Measurements from ENCODE around the gene ZNF438. TPM values are rescaled to one million over a fixed set of nuclear protein-coding genes. Genes with fewer than 3 reads are reported as not detected.

Gene ZNF438
- total RNA-seq, 2 donors from 2014 or later: 2.6 to 2.9 TPM

GRCh38 chr10:30828680-30829079 is 203.0 kb downstream of the ZNF438 start:
- no peaks in the 10 kb centered on the region for H3K36me3 ChIP-seq (replicated peaks in 1 of 2; ENCODE audit: insufficient read depth in 1 of 2, low read depth in 2 of 2)
- no peak for DNase-seq
- ATAC-seq: no peak
- no peaks in the 10 kb centered on the region for H3K9me3 ChIP-seq
- TF ChIP-seq, protein P1, sequence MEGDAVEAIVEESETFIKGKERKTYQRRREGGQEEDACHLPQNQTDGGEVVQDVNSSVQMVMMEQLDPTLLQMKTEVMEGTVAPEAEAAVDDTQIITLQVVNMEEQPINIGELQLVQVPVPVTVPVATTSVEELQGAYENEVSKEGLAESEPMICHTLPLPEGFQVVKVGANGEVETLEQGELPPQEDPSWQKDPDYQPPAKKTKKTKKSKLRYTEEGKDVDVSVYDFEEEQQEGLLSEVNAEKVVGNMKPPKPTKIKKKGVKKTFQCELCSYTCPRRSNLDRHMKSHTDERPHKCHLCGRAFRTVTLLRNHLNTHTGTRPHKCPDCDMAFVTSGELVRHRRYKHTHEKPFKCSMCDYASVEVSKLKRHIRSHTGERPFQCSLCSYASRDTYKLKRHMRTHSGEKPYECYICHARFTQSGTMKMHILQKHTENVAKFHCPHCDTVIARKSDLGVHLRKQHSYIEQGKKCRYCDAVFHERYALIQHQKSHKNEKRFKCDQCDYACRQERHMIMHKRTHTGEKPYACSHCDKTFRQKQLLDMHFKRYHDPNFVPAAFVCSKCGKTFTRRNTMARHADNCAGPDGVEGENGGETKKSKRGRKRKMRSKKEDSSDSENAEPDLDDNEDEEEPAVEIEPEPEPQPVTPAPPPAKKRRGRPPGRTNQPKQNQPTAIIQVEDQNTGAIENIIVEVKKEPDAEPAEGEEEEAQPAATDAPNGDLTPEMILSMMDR (IDR thresholded peaks at IDR 0.05): no peak
- no peak for TF ChIP-seq POLR2A (IDR thresholded peaks at IDR 0.05)
- no peak overlapping the region for H3K4me3 ChIP-seq
- intact Hi-C loops (cut with DNase I): no loop called here
- no peak overlapping the region for H3K27ac ChIP-seq
- peaks cover 0 to 5% of the 10 kb centered on the region in 2 donors for H3K27me3 ChIP-seq
- 40 to 45% methylated on average over 4 of the region's 4 CpGs for WGBS, 2 donors
- peaks cover 16% of the 10 kb centered on the region for H3K4me1 ChIP-seq

GRCh38 chr10:30828164-30828563 is 203.5 kb downstream of the ZNF438 start:
- intact Hi-C loops (cut with DNase I): no loop called here
- Histone ChIP-seq H3K36me3 (replicated peaks in 1 of 2; ENCODE audit: insufficient read depth in 1 of 2, low read depth in 2 of 2) (no peaks in the 10 kb centered on the region), H3K9me3 (no peaks in the 10 kb centered on the region), H3K4me1 (peaks cover 16% of the 10 kb centered on the region), H3K27me3 (peaks cover 0 to 5% of the 10 kb centered on the region in 2 donors), H3K4me3 (no peak overlapping the region), H3K27ac (no peak overlapping the region)
- no peak for DNase-seq
- 18 to 29% methylated on average over 10 of the region's 10 CpGs for WGBS, 2 donors
- TF ChIP-seq, protein P1 (IDR thresholded peaks at IDR 0.05): no peak
- no peak for ATAC-seq

- intact Hi-C loops (cut with DNase I): no loop called here
Observed at GRCh38 chr10:30827531-30828120, 204.0 kb downstream of the ZNF438 start.

DNA sequence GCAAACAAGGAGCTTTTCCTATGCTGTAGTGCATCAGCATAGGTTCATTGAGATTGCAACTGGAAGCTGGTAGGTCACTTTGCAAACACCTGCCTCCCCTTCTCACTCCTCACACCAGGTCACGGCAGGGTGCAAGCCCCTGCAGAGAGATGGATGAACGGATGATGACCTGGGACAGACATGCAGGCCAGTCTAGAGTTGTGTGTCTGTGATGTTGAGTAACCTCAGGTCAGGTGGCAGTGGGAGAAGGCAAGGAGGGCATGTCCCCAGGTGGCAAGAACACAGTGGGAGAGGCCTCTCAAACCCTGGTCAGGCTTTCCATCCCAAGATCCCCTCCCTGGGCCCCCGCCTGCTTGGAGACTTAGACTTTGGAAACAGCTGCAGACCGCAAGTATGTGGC is 205.0 kb downstream of the ZNF438 start:
- no peak overlapping the region for H3K27ac ChIP-seq
- 76 to 100% methylated on average over 2 to 4 of the region's 4 CpGs for WGBS, 2 donors
- no peak for DNase-seq
- intact Hi-C loops (cut with DNase I): no loop called here
- no peak for ATAC-seq
- no peaks in the 10 kb centered on the region for H3K36me3 ChIP-seq (replicated peaks in 1 of 2; ENCODE audit: insufficient read depth in 1 of 2, low read depth in 2 of 2)
- H3K9me3 ChIP-seq: no peaks in the 10 kb centered on the region
- peaks cover 0 to 5% of the 10 kb centered on the region in 2 donors for H3K27me3 ChIP-seq
- no peak overlapping the region for H3K4me3 ChIP-seq
- peaks cover 16% of the 10 kb centered on the region for H3K4me1 ChIP-seq
- TF ChIP-seq, protein P1 (IDR thresholded peaks at IDR 0.05): no peak
- no peak for TF ChIP-seq POLR2A (IDR thresholded peaks at IDR 0.05)

More at GRCh38 chr10:30827531-30828120, 204.0 kb downstream of the ZNF438 start:
- no peak overlapping the region for H3K4me3 ChIP-seq
- H3K27ac ChIP-seq: no peak overlapping the region
- peaks cover 16% of the 10 kb centered on the region for H3K4me1 ChIP-seq
- H3K9me3 ChIP-seq: no peaks in the 10 kb centered on the region
- peaks cover 0 to 5% of the 10 kb centered on the region in 2 donors for H3K27me3 ChIP-seq
- no peak for DNase-seq
- WGBS, 2 donors: 40 to 44% methylated on average over 8 of the region's 8 CpGs
- TF ChIP-seq POLR2A (IDR thresholded peaks at IDR 0.05): no peak
- TF ChIP-seq, protein P1 (IDR thresholded peaks at IDR 0.05): no peak
- no peak for ATAC-seq
- H3K36me3 ChIP-seq (replicated peaks in 1 of 2; ENCODE audit: insufficient read depth in 1 of 2, low read depth in 2 of 2): no peaks in the 10 kb centered on the region

DNA sequence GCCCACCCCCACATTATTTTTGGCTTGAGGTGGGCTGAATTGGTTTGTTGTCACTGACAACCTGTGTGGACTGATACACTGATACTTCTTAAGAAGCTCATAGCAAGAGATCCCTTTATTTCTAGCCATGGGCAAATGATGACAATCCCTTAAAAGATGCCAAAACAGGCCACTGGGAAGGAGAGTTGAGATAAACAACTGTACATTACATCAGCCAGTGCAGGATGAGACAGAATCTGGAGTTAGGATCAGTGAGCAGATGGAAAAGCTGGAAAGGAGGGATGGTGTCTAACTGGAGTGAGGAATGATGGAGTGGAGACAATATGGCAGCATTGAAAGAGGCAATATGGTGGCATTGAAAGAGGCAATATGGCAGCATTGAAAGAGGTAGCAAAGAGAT is 206.2 kb downstream of the ZNF438 start:
- H3K4me3 ChIP-seq: no peak overlapping the region
- DNase-seq: no peak
- no peaks in the 10 kb centered on the region for H3K9me3 ChIP-seq
- TF ChIP-seq, protein P1 (IDR thresholded peaks at IDR 0.05): no peak
- no peak for TF ChIP-seq POLR2A (IDR thresholded peaks at IDR 0.05)
- no peak for ATAC-seq
- no peak overlapping the region for H3K27ac ChIP-seq
- H3K4me1 ChIP-seq: peaks cover 13% of the 10 kb centered on the region
- H3K27me3 ChIP-seq: peaks cover 0 to 5% of the 10 kb centered on the region in 2 donors
- intact Hi-C loops (cut with DNase I): no loop called here
- no peaks in the 10 kb centered on the region for H3K36me3 ChIP-seq (replicated peaks in 1 of 2; ENCODE audit: insufficient read depth in 1 of 2, low read depth in 2 of 2)
